Measurements from ENCODE around the gene C21orf91.
A peak's percentile ranks its signal among the peaks of the same experiment; 100 is the strongest.

Gene C21orf91

GRCh38 chr21:17819114-17819876, at the start of gene C21orf91:
Gene C21orf91 (minus strand): TSS chr21:17819356. CDS start chr21:17818318, 1,038 bp downstream.
- DNase-seq (ENCODE audit: extremely low read depth in 1 of 2, low read depth in 1 of 2): peak; percentile 64 to 83

DNA sequence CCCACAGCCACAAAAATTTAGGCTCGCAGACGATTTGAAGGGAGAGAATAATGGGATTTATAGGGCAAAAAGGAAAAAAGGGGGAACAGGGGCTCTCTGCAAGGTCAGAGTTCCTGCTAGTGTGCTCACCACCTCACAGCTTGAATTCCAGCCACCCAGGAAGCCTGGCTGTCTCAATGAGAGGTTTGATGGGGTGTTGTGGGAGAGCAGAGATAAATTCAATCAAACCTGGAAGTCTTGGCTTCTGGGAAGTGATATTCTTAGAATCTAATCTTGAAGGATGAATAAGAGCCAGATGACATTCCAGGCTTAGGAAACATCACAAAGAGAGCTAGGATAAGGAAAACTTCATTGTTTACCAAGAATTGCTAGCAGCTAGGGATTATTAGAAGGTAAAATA, 47.4 kb upstream of the C21orf91 start:
- no peak for DNase-seq (ENCODE audit: extremely low read depth in 1 of 2, low read depth in 1 of 2)

DNA sequence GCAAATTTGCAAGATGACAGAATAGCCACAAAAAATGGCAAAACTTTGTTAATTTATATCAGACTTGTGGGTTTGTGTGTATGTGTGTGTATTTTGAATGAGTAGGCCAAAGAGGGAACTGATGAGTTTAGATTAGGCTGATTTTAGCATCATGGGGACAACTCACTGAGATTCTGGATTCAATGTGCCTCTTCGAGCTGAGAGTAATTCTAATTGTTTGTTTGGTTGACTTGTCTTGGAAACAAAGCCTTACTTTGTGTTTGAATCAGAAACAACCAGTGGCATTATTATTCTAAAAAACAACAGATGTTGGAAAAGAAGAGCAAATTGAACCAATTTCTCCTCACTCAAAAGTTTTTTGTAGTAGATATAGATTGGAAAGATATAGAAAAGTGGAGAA, 40.5 kb upstream of the C21orf91 start:
- DNase-seq (ENCODE audit: extremely low read depth in 1 of 2, low read depth in 1 of 2): no peak

GRCh38 chr21:17858747-17859146, 39.6 kb upstream of the C21orf91 start:
- no peak for DNase-seq (ENCODE audit: extremely low read depth in 1 of 2, low read depth in 1 of 2)

DNA sequence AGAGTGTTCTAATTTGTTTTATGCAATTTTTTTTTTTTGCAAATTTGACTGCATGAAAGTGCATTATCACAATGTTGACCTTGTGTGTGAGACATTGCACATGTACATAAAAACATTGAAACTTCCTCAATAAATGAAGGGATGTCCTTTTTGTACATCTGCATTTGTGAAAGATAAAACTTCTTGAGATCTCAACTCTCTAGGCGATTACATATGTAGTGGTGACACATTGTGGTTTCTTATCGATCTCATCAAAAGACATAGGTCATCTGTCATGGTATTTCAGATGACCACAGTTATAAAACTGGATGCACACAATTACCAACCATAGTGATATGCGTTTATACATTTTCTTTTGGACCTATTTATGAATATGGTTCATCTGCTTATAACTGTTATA, 35.6 kb upstream of the C21orf91 start:
- no peak for DNase-seq (ENCODE audit: extremely low read depth in 1 of 2, low read depth in 1 of 2)

DNA sequence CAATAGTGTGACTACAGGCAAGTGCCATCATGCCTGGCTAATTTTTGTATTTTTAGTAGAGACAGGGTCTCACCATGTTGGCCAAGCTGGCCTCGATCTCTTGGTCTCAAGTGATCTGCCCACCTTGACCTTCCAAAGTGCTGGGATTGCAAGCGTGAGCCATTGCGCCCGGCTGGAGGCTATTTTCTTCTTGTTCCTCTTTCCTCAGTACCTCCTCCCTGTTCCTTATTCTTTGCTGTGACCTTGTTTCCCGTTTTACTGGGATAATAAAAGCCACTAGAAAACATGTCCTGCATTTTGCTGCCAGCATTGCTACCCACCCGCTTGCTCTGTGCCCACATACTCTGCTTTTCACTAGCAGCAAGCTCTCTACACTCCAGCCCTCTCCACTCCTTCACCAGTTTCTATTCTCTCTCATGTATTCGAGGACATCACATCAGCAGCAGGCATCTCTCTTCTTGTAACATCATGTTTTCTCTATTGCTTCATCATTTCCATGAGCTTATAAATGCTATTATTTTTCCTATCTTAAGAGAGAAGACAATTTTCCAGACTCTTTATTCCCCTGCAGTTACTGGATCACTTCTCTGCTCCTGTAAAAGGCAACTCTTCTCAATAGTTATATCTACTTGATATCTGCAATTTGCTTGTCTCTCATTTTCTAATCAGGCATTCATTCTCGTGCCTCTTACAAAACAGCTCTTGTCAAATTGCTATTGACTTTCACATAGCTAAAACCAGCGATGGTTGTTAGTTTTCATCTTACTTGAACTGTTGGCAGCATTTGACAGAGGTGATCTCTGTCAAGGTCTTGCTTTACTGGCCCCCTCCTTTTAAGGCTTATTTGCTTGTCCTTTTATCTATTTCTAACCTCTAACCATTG, 34.5 kb upstream of the C21orf91 start:
- no peak for DNase-seq (ENCODE audit: extremely low read depth in 1 of 2, low read depth in 1 of 2)

GRCh38 chr21:17848228-17848627, 29.1 kb upstream of the C21orf91 start:
- DNase-seq (ENCODE audit: extremely low read depth in 1 of 2, low read depth in 1 of 2): peak in 1 of 2 donors; percentile 3

DNA sequence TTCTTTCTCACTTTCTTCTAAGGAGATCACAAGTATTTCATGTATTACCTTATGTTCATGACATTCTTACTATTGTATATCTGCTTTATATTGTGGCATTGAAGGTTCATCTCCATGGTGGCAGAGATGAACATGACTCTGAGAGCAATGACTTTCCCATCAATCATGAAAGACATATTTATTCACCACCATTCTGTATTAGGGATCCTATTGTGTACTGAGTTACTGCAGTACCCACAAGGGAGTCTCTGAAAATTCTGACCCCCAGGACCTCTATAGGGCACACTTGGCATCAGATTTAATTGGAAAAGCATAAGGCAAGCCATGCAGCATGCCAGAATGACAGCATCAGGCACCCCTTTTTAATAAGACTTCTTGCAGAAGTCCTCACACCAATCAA, 21.9 kb upstream of the C21orf91 start:
- no peak for DNase-seq (ENCODE audit: extremely low read depth in 1 of 2, low read depth in 1 of 2)

- no peak for DNase-seq (ENCODE audit: extremely low read depth in 1 of 2, low read depth in 1 of 2)
Observed at GRCh38 chr21:17834639-17835354, 15.6 kb upstream of the C21orf91 start.

- DNase-seq (ENCODE audit: extremely low read depth in 1 of 2, low read depth in 1 of 2): no peak
Observed at GRCh38 chr21:17829472-17829871, 10.3 kb upstream of the C21orf91 start.

- no peak for DNase-seq (ENCODE audit: extremely low read depth in 1 of 2, low read depth in 1 of 2)
Observed at GRCh38 chr21:17828223-17828622, 9.1 kb upstream of the C21orf91 start.

- DNase-seq (ENCODE audit: extremely low read depth in 1 of 2, low read depth in 1 of 2): no peak
Observed at GRCh38 chr21:17823846-17824245, 4.7 kb upstream of the C21orf91 start.

DNA sequence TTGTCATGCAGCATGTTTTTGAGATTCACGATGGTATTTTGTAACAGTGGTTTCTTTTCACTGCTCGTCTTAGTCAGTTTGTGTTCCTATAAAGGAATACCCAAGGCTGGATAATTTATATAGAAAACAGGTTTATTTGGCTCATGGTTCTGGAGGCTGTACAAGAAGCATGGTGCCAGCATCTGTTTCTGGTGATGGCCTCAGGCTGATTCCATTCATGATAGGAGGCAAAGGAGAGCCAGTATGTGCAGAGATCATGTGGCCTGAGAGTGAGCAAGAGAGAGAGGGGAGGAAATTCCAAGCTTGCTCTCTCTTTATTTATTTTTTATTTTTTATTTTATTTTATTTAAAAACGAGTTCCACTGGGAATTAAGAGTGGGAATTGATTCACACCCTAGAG, 2.0 kb upstream of the C21orf91 start:
- no peak for DNase-seq (ENCODE audit: extremely low read depth in 1 of 2, low read depth in 1 of 2)

DNA sequence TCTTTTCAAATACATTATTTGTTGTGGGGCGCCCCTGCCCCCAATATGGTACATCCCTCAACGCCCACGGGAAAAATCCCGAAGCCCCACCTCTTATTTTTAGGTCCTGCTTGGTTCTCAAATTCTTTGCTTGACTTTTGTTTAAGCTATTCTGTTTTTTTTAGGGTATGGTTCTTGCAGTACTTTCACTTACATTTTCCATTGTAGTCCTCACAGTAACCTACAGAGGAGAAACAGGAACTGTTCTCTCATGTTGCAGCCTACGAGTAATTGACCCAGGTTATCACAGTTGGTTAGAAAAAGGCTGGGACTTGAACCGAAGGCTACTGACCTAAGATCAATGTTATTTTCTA, 697 bp upstream of the C21orf91 start:
- DNase-seq (ENCODE audit: extremely low read depth in 1 of 2, low read depth in 1 of 2): no peak

DNA sequence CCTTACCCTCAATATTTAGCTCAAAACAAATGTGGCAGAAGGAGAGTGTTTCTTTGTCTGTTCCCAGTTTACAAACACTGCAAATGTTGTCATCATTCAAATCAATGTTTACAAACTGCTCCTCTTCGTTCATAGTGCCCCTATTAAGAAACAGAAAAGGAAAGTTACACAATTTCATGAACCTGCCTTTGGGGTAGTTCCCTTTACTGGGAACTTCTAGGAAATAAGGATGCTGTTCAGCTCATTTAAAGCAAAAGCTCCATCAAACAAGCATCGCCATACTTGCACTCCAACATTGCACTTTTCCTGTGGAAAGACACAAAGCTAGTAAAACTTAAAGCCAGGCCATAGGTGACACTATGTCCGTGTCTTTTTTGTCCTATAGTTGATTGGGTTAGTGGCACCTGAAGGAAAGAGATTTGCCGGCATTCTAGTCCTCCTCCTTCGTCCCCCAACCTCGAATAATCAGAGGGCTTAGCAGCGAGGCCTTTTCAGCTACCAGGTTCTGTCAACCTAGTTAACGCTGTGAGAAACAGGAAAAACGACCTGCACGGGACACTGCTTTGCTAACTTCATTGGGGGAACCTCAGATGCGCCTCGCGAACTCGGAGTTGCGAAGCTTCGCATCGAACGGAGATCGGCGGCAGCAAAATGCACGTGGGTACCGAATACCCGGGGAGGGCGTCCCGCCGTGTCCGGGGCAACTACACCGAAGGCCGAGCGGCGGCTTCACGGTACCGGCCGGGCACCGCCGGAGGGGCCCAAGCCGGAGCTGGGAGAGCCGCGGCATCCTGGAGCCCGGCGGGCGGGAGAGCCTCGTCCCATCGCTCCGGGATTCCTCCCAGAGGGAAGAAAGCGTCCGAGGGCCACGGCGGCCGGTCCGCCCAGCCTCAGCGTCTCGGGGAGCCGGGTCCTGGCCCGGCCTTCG, 706 bp downstream of the C21orf91 start:
- peak in 1 of 2 donors; percentile 11 for DNase-seq (ENCODE audit: extremely low read depth in 1 of 2, low read depth in 1 of 2)

DNA sequence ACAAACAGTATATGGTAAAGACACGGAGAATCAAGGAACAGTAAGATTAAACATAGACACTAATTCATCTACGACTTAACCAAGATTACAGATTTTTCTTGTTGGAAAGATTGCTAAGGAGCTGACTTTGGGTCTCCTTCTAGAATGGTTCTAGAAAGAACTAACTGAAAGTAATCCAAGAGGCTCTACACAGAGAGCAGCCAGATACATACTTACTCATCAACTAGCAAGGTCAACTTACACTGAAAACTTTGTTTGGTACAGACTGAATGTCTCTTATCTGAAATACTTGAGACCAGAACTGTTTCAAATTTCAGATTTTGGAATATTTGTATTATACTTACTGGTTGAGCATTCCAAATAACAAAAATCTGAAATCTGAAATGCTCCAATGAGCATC, 5.8 kb downstream of the C21orf91 start:
- DNase-seq (ENCODE audit: extremely low read depth in 1 of 2, low read depth in 1 of 2): no peak

GRCh38 chr21:17805966-17806365, 13.2 kb downstream of the C21orf91 start:
- no peak for DNase-seq (ENCODE audit: extremely low read depth in 1 of 2, low read depth in 1 of 2)

- no peak for DNase-seq (ENCODE audit: extremely low read depth in 1 of 2, low read depth in 1 of 2)
Observed at GRCh38 chr21:17803536-17803935, 15.6 kb downstream of the C21orf91 start.

GRCh38 chr21:17802572-17802971, 16.6 kb downstream of the C21orf91 start:
- DNase-seq (ENCODE audit: extremely low read depth in 1 of 2, low read depth in 1 of 2): no peak

- DNase-seq (ENCODE audit: extremely low read depth in 1 of 2, low read depth in 1 of 2): no peak
Observed at GRCh38 chr21:17799414-17800164, 19.6 kb downstream of the C21orf91 start.
